ENCODE results near the gene RAP1GDS1. TPM values are rescaled to one million over a fixed set of nuclear protein-coding genes. Genes with fewer than 3 reads are reported as not detected.
A peak's percentile ranks its signal among the peaks of the same experiment; 100 is the strongest.

Gene RAP1GDS1
- total RNA-seq (10 to 100 TPM; 42.7 to 55.1 (median 51.6) TPM), polyA plus RNA-seq (10 to 100 TPM; 13.5 to 19.8 (median 19.2) TPM)
- long read RNA-seq, donor 1, partial matches to known transcripts = 6 of 10 reads
- long read RNA-seq, donor 1, other reads (novel, unspliced or antisense) = 0 of 10 reads
- long read RNA-seq, donor 2, transcript RAP1GDS1-205 (15 exons, 3,681 nt) = major isoform, 7 of 16 reads
- long read RNA-seq, donor 2, partial matches to known transcripts = 6 of 16 reads
- long read RNA-seq, donor 2, other reads (novel, unspliced or antisense) = 0 of 16 reads

- DNase-seq = peak; percentile 99
- WGBS, 5 donors = 0 to 1% (median 0%) methylated on average over 48 to 84 of the region's 84 CpGs
- no peaks in the 10 kb centered on the region for H3K27me3 ChIP-seq (replicated peaks in 1 of 7)
- TF ChIP-seq CTCF (IDR thresholded peaks at IDR 0.05 in 8 of 11, conservative IDR thresholded peaks at IDR 0.05 in 3 of 11) = no peak
- TF ChIP-seq POLR2AphosphoS5 (IDR thresholded peaks at IDR 0.05) = peak; percentile 99 to 100 (median 99)
- TF ChIP-seq POLR2A (IDR thresholded peaks at IDR 0.05) = peak; percentile 71 to 95 (median 81)
- peak within 1 kb of the TSS; percentile 78 to 96 (median 93) for H3K4me3 ChIP-seq
- H3K9me3 ChIP-seq = no peaks in the 10 kb centered on the region
- no peaks in the 10 kb centered on the region for H3K36me3 ChIP-seq
- peak within 1 kb of the TSS; percentile 90 to 97 (median 96) for H3K27ac ChIP-seq
- intact Hi-C loops (cut with DNase I; ENCODE audit: low total_unique reads) = no loop called here
- H3K4me1 ChIP-seq = peaks cover 6 to 58% (median 35%) of the 10 kb centered on the region in 6 donors
Observed at GRCh38 chr4:98260579-98261404, at the start of gene RAP1GDS1. Gene RAP1GDS1 (plus strand): TSS chr4:98261384. CDS start chr4:98261566, 182 bp downstream.

GRCh38 chr4:98222306-98222705 is 38.9 kb upstream of the RAP1GDS1 start:
- no peak for TF ChIP-seq POLR2A (IDR thresholded peaks at IDR 0.05)
- no peak for TF ChIP-seq CTCF (IDR thresholded peaks at IDR 0.05 in 8 of 11, conservative IDR thresholded peaks at IDR 0.05 in 3 of 11)
- no peak for TF ChIP-seq POLR2AphosphoS5 (IDR thresholded peaks at IDR 0.05)
- Histone ChIP-seq H3K4me1 (no peaks in the 10 kb centered on the region), H3K36me3 (no peaks in the 10 kb centered on the region), H3K9me3 (no peaks in the 10 kb centered on the region), H3K4me3 (no peak overlapping the region), H3K27ac (no peak overlapping the region), H3K27me3 (replicated peaks in 1 of 7) (no peaks in the 10 kb centered on the region)
- intact Hi-C loops (cut with DNase I; ENCODE audit: low total_unique reads) = no loop called here
- 67 to 90% (median 81%) methylated on average over 2 of the region's 2 CpGs for WGBS, 5 donors
- DNase-seq = no peak

GRCh38 chr4:98226396-98226795 is 34.8 kb upstream of the RAP1GDS1 start:
- 85 to 96% (median 89%) methylated on average over 6 of the region's 6 CpGs for WGBS, 5 donors
- Histone ChIP-seq H3K27me3 (replicated peaks in 1 of 7) (no peaks in the 10 kb centered on the region), H3K36me3 (no peaks in the 10 kb centered on the region), H3K9me3 (no peaks in the 10 kb centered on the region), H3K4me3 (no peak overlapping the region), H3K27ac (no peak overlapping the region), H3K4me1 (no peaks in the 10 kb centered on the region)
- no peak for TF ChIP-seq CTCF (IDR thresholded peaks at IDR 0.05 in 8 of 11, conservative IDR thresholded peaks at IDR 0.05 in 3 of 11)
- intact Hi-C loops (cut with DNase I; ENCODE audit: low total_unique reads) = no loop called here
- DNase-seq = no peak

GRCh38 chr4:98230961-98231360 is 30.2 kb upstream of the RAP1GDS1 start:
- 91 to 98% (median 95%) methylated on average over 3 of the region's 3 CpGs for WGBS, 5 donors
- no peaks in the 10 kb centered on the region for H3K36me3 ChIP-seq
- no peak overlapping the region for H3K4me3 ChIP-seq
- peaks cover 0 to 10% (median 0%) of the 10 kb centered on the region in 6 donors for H3K4me1 ChIP-seq
- H3K9me3 ChIP-seq = no peaks in the 10 kb centered on the region
- no peak overlapping the region for H3K27ac ChIP-seq
- no peak for DNase-seq
- no peaks in the 10 kb centered on the region for H3K27me3 ChIP-seq (replicated peaks in 1 of 7)
- TF ChIP-seq POLR2AphosphoS5 (IDR thresholded peaks at IDR 0.05) (no peak), POLR2A (IDR thresholded peaks at IDR 0.05) (no peak), CTCF (IDR thresholded peaks at IDR 0.05 in 8 of 11, conservative IDR thresholded peaks at IDR 0.05 in 3 of 11) (no peak)
- intact Hi-C loops (cut with DNase I; ENCODE audit: low total_unique reads) = no loop called here
